ENCODE measurements around the gene MAML2.

GRCh38 chr11:96152623-96153022 lies 190.4 kb downstream of the MAML2 start:
- TF ChIP-seq POLR2A (IDR thresholded peaks at IDR 0.05) (no peak), POLR2AphosphoS5 (IDR thresholded peaks at IDR 0.05) (no peak)
- TF ChIP-seq, protein P1, sequence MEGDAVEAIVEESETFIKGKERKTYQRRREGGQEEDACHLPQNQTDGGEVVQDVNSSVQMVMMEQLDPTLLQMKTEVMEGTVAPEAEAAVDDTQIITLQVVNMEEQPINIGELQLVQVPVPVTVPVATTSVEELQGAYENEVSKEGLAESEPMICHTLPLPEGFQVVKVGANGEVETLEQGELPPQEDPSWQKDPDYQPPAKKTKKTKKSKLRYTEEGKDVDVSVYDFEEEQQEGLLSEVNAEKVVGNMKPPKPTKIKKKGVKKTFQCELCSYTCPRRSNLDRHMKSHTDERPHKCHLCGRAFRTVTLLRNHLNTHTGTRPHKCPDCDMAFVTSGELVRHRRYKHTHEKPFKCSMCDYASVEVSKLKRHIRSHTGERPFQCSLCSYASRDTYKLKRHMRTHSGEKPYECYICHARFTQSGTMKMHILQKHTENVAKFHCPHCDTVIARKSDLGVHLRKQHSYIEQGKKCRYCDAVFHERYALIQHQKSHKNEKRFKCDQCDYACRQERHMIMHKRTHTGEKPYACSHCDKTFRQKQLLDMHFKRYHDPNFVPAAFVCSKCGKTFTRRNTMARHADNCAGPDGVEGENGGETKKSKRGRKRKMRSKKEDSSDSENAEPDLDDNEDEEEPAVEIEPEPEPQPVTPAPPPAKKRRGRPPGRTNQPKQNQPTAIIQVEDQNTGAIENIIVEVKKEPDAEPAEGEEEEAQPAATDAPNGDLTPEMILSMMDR (IDR thresholded peaks at IDR 0.05), result no peak
